Kidney tubule cell (primary cell): ENCODE data around the gene LGR6.
A peak's percentile ranks its signal among the peaks of the same experiment; 100 is the strongest.
"Not testable (repeated sequence)": the region's sequence is repeated elsewhere in the genome, so short reads cannot be mapped to it uniquely, and the experiment has no call there.

Source experiments
- DNase-seq: peaks from one replicate; pipeline ENCODE4 v3.0.0-alpha.2; 2018; ENCODE audit warnings: low spot score

LGR6 gene

DNA sequence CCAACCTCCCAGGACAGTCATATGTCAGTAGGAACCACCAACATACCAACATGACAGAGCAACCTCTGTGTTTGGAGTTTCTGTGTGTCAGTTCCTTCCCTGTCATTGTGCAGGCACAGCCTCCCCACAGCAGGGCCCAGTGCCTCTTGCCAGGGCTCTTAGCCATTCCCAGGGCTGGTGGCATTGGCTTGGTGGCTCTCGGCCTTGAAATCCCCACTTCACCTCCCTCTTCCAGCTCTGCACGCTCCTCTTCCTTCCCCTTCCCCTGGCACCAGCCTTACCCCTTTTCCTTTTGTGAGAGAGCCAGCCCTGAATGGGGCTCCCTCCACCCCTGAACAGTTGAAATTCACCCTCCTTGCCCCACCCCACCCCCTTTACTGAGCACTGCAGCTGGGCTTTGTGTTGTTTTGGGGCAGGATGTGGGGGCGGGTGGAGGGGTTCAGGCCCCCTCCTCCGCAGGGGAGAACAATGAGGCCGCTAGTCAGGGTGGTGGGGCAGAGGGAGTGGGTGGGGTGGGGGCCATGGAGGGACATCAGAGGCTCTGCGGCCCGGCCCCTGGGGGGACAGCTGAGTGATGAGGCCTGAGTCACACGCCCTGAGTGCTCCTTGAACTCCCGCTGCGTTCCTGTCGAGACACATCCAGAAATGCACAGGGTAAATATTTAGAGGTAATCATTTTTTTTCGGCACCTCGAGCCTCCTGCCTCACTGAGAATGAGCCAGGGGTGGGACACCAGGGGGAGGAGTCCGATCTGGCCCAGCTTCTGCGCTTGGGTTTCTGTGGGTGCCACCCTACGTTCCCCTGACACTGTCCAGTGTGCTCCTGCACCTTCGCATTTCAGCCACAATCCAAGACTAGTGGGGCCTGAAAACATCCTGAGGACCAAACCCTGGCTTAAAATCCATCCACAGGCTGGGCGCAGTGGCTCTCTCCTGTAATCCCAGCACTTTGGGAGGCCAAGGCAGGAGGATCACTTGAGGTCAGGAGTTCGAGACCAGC is 28.6 kb downstream of the LGR6 start:
- DNase-seq, result no peak

DNA sequence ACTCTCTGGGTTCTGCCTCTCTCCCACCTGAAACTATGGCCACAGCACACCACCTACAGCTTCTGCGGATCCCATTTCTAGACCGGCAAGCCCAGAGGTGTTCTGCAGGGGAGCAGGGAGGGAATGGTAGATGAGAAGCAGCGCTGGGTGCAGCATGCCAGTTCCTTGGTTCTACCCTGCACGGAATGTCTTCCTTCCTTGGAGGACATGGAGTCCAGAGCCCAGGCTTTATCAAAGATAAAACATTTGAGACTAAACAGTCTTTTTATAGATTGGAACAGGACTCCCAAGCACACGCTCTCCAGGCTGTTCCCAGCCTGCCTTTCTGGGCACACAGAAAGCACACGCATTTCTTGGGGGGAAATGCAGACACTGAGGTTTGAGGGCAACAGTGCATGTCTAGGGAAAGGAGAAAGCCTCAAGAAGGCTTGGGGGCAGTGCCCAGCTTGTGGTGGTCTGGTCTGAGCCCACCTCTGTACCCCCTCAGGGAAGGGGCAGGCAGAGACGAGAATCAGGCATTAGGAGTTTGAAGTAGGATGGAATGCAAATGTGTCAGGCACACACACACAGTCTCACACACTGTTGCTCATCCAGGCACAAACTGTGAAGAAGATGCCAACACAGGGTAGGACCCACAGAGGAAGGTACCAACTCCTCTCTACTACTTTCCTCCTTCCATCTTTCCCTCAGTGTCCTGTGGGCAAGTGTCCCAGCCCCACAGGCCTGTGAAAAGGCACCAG is 29.7 kb downstream of the LGR6 start:
- no peak for DNase-seq

DNA sequence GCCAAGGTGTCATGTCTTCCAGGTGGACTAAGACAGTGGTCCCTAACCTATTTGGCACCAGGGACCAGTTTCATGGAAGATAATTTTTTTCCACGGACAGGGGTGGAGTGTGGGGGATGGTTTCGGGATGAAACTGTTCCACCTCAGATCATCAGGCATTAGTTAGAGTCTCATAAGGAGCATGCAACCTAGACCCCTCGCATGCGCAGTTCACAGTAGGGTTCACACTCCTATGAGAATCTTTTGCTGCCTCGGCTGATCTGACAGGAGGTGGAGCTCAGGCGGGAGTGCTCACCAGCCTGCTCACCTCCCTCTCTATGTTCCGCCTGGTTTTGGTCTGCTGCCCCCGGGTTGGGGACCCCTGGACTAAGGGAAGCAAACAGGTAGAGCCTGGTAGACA is 30.9 kb downstream of the LGR6 start:
- no peak for DNase-seq

DNA sequence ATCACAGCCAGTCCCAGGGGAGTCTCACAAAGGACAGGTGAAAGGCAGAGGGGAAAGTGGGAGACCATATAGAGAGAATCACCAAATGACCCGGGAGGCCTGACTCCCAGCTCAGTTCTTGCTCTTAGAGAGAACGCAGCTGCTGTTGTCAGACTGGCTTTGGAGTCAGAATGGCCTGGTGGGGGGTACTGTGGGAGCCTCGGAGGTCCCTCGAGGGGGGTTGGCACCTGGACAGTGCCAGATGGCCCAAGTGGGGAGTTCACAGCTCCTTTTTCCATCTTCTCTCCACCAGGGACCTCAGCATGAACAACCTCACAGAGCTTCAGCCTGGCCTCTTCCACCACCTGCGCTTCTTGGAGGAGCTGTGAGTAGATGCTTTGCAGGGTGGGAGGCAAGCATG is 31.5 kb downstream of the LGR6 start:
- no peak for DNase-seq

DNA sequence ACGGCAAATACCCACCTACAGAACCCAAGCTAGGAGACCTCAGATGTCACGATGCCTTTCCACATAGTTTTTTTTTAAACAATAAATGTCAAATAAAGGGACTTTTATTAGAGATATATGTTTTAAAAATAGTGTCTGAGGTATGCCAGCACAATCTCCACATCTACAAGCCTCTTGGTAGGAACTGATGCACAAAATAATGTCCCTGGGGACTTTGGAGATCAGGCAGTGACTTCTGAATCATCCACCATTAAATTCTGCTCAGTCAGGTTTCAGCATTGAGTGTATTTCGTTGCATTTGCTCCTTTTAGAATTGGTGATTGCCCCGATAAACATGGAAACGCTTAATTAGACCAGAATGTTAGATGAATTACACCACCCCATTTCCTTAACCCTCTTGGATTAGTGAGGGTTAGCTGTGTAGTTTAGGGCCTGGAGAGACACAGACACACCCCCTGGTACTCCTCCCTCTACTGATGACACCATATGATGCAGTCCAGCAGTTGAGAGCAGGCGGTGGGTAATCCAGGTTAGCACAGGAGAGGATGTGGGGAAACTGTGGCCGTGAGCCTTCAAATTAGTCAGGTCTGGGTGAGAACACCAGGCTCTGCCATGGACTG is 33.6 kb downstream of the LGR6 start:
- DNase-seq, result no peak

DNA sequence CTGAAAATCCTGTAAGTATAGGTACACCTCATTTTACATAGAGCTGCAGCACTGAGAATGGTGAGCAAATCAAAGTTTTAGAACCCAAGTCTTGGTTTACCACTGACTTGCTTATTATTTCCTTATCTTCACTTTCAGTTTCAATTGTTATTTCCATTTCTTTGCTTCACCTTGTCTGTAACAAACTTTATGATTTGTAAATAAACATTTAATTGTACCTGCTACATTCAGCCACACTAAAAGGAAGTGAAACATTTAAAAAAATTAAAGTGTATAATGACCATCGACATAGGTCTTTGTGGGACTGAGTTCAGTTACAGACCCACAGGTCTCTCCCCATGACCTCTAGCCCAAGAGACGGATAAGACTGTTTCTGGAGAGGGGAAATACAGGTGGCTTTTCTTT is 34.4 kb downstream of the LGR6 start:
- DNase-seq, result no peak

DNA sequence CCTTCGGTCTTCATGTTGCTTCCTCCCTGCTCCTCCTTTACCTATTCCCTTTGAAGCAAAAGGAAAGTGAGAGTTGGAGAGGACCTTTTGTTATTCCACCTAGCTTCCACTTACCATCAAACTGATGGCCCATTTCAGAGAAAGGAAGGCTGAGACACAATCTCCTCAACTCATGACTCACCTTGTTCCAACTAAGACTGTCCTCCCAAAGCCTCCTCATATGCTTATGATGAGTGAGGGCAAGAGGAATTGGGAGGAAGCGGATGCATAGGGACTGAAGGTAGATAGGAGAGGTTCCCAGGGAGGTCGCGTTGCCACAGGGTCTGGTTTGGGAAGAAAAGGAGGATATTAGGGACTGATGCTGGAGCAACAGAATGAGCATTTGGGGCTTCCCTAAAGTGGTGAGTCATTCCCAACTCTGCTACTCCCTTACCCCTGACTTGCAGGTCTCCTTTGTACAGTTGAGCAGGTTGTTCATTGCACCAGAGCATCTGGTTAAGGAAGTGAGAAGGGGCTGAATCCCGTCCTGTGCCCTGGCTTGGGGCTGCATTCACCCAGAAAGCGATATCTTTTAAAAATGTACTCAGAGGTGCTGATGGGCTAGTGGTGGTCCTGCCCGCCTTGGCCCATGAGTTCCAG is 35.0 kb downstream of the LGR6 start:
- no peak for DNase-seq

DNA sequence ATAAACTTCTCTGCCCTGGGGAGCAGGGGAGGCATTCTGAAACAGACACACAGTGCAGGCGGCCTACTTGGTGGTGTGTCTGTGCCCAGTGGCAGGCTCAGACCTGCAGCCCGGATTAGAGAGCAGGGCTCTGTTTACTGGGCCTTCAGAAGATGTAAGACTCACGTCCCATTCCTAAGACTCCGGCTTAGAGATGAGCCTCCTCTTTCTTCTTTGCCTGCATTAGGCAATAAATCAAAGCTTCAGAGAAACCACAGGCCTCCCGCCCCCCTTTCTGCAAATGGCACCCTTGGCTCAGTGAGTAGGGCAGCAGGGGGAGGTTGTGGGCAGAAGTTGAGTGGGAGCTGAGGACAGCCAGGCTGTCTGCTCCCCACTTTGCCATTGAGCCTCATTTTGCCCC is 35.8 kb downstream of the LGR6 start:
- DNase-seq, result no peak

DNA sequence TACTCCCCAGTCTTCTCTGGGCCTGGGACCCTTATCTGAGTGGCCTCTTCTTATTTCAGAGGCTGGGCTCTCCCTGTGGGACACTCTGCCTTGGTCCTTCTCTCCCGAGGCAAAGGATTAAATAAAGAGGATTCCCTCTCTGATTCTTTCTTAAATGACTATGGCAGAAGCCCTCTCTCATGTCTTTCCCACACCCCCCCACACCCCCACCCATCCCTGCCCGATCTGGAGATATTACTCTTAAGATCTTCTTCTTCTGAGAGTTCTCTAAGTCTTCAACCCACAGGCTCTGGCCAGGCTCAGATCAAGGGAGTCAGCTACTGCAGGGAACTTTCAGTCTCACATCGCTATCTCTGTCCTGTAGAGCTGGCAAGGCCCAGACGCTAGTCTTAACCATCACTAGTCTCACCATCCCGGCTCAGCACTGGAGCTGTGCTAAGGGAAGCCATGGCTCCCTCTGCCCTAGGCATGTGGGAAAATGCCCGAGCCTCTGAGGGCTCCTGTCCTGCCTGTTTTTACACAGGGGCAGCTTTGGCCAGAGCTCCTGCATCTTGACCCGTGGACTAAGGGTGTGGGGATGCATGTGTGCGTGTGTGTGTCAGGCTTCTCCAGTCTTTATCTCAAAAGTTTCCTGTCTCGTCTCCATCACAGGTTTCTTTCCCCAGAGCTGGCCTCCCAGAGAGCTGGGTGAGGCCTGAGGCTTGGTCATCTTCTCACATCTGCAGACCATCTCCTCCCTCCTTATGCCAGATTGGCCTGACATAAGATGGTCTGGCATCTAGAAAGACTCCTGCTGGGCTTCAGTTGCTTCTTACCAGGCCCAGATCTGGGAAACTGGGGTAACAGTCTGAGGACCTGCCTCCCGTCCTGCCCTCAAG is 36.7 kb downstream of the LGR6 start:
- no peak for DNase-seq

DNA sequence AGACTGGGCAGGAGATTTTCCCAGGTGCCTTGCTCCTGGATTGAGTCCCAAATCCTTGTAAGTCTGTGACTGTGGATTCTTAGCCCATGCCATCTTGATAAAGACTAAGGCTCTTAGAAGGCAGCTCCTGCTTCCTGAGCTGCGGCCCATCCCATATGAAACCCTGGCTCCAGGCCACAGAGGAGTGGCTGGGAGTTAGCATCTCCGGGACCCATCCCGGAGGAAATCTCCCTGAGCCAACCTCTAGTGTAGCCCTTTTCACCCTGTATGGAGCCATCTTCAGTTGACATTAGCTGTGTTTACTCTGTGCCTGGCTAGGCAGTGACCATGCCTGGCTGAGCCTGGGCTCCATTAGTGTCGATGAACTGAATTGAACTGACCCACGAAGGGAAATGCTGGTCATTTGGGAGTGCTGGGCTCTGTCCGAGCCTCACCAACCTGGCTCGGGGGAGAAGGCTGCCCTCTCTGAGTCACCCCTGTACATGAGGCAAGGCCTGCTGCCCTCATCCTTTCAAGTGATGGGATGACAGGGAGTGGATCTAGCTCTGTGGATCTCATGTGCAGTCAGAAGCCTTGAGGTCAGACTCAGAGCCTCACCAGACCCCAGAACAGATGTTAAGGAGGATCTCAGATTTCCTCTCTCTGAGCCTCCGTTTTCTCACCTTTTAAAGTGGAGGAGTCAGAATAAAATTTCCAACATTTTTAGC is 37.5 kb downstream of the LGR6 start:
- no peak for DNase-seq

DNA sequence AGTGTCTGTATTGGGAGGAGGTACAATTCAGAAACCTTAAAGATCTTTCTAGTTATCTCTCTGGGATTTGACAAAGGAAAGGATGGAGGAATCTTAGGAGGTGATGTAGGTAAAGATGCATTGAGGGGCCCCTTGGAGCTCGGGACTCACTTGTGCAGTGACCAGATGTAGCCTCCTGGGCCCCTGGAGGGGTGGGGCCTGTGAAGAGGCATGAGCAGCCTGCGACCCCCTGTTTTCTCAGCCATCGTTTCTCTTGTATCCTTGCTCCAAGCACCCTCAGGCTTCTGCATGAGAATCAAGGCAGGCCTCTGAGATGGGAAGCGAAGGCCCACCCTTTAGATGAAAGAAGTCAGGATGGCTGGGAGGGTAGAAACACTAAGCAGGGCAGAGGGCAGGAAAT is 39.6 kb downstream of the LGR6 start:
- DNase-seq, result no peak

DNA sequence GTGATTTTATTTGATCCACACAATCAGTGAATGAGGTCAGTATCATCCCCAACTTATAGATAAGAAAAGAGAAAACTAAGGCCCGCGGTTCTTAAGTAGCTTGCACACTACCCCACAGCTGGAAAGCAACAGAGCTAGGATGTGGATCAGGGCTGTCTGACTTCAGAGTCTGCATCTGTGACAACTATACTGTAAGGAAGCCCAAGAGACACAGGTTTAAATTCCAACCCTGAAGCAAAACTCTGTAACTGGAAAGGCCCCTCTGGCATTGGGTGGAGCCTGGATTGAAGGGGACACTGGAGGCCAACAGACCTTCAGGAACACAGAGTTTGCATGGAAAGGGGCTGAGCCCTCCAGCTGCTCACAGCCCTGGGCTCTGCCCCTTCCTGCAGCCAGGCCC is 40.2 kb downstream of the LGR6 start:
- DNase-seq, result no peak

DNA sequence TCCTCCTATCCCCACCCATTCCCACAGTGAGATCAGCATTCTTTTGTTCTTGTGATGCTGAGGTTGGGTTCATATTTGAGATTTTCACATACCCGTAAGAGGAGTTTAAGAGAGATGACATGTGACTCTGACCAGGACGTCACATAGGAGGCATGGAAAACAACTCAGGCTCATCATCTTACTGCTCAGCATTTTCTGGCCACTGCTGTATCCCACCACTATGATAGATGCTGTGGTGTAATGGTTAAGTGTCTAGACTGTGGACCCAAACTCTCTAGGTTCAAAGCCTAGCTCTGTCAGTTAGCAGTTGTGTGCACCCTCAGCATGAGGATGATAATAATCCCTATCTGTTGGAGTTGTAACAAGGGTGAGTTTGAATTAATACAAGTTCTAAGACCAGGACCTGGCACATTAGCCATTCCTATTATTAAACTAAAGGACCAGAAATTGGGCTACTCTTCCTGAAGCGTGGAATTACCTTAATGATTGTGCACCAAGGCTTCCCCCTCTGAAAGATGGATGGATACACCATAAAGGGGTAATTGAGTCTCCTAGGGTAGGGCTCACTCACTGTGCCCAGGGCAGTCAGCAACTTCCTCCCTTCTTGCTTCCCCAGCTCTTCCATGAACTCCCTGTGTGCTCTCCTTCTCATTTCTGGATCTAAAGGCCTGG is 40.9 kb downstream of the LGR6 start:
- DNase-seq, result peak; percentile 17

DNA sequence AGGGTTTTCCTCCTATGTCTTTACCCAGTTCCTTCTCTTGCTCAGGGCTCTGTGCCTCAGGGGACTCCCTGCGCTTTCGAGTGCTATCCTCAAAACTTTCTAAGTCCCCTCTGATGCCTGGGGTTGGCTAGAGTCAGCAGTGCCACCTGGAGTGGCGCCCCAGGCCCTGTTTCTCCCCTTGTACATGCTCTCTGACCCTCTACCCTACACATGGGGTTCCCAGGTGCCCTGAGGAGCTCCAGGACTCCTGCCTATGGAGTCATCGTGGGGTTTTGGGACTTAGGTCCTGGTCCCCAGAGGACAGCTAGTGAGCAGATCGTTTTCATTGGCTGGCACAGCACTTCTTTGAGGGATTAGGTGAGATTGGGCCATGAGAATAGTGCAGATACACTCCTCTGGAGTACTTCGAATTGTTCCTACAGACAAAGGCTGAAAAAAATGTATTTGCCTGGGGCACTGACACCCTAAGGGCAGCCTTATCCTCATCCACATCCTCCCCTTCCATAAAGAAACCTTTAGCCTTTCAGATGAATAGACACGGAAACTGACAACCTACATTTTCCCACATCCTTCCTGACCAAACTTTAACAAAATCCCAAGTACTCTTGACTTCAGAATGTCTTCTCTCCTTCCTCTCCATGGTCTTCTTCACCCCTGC is 41.5 kb downstream of the LGR6 start:
- DNase-seq, result no peak

DNA sequence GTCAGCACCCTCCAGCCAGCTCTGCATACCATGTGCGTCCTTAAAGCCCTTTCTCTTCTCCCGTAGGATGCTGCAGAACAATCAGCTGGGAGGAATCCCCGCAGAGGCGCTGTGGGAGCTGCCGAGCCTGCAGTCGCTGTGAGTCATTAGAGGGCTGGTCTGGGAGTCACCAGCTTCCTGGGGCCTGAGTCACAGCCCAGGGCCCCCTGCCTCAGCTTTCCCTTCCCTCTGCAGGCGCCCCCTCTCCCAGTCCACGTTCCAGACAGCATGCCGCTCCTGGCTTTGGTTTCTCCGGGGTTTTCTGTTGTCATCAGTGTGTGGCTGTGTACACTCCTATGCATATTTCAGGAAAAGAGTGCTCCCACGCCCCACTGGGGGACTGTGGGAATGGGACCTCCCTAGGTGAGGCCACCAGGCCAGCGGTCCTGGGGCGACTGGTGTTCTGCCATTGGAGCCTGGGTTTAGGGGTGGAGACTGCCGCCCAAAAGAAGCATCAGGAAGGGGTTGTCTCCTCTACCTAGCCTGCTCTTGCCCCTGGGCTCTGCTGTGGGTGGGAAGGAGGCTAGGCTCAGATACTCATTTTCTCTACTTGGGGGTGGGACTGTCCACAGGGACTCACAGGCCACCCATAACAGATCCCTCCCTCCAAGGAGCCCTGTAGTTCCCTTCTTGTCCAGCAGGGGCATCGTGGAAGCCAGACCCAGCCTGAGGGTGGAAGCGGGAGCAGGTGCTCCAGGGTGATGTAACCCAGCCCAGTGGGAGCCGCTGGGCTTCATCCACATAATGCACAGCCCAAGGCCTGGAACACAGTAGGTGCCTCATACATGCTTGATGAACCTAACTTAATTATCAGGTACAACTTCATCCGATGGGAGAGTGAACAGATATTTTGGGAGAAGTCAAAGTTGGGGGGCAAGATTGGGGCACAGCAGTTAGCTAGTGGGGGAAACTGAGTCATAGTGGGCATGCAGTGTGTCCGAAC is 42.5 kb downstream of the LGR6 start:
- DNase-seq, result peak; percentile 95

DNA sequence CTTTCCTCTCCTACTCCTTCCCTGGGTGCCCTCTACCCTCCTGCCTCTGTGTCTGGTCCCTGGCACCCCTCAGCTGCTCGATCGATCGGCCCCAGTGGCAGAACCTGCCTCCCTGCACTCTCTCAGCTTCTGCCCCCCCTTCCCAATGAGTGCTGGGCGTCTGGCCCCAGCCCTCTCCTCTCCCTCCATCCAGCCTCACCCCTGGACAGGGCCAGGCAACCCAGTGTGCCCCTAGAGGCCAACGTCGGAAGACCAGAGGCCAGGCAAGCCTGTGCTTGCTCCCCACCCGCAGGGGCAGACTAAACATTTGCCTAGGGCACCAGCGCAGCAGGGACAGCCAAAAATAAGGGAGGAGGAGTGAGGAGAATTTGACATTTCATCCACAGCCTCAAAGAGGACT is 43.5 kb downstream of the LGR6 start:
- peak; percentile 53 for DNase-seq

DNA sequence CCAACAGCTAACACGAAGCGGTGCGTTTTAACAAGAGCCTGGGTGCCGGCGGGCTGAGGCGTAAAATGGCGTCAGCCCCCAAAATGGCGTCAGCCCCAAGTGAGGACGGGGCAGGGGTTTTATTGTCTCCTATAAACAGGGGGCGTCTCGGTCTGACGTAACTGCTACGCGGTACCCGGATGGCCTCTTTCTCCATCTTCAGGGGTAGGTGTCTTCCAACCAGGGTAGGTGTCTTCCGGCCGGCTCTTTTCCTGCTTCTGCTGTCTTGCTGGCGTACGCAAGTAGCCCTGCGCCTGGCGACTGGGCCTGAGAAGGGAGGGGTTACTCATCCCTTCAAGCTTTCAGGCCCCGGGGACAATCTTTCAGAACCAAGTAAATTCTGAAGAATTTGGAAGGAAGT is 45.3 kb downstream of the LGR6 start:
- DNase-seq, result no peak

DNA sequence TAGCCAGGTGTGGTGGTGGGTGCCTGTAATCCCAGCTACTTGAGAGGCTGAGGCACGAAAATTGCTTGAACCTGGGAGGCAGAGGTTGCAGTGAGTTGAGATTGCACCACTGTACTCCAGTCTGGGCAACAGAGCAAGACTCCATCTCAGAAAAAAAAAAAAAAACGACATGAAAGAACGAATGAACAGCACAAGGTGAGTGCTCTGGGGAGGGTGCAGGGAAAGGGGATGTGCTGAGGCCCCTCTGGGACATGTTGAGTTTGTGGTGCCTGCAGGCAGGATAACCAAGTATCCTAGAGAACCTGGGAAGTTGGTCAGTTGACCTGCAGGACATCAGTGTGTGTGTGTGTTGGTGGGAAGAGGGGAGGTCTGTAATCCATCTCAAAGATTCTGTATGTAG is 46.6 kb downstream of the LGR6 start:
- DNase-seq, result not testable (repeated sequence)
